Measurements from ENCODE around the gene EGR4. TPM values are rescaled to one million over a fixed set of nuclear protein-coding genes. Genes with fewer than 3 reads are reported as not detected.

The EGR4 gene
- total and polyA plus RNA-seq, 4 donors = 0.02 TPM; not detected in 3

DNA sequence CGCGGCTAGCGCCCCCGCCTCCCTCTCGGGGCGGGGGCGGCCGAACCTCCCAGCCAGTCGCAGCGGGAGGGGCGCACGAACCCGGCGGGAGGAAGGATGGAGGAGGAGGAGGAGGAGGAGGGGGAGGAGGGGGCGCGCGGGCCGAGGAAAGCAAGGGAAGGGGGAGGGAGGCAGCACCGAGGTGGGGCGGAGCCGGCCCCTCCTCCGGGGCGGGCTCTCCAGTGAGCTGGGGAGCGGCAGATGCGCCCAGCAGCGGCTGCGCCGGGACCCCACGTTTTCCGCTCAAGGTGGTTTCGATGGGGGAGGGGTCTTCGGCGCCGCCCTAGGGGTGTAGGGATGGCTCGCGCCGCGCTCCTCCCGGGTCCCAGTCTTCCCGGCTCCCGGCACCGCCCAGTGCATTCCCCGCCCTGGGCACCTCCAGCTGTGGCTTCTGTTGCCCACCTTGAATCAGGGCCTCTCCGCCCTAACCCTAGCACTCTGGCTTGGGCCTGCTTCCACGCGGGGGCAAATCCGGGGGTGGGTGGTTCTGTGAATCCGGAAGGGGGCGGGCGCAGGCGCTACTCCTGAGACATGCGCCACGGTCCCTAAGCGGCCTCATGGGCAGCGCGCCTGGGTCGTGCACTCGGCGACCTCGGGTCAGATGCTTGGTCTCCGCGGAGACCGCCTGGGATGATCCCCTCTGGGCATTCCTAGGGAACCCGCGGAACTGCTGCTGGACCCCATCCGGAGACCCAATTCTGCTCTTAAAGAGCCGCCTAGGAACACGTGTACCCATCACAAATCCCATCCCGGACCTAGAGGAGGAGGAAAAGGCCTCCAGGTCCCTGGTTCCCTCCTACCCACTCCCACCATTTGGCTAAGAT lies 8.8 kb downstream of the EGR4 start, which contains the start of gene FBXO41 (continued):
- TF ChIP-seq, protein P1, sequence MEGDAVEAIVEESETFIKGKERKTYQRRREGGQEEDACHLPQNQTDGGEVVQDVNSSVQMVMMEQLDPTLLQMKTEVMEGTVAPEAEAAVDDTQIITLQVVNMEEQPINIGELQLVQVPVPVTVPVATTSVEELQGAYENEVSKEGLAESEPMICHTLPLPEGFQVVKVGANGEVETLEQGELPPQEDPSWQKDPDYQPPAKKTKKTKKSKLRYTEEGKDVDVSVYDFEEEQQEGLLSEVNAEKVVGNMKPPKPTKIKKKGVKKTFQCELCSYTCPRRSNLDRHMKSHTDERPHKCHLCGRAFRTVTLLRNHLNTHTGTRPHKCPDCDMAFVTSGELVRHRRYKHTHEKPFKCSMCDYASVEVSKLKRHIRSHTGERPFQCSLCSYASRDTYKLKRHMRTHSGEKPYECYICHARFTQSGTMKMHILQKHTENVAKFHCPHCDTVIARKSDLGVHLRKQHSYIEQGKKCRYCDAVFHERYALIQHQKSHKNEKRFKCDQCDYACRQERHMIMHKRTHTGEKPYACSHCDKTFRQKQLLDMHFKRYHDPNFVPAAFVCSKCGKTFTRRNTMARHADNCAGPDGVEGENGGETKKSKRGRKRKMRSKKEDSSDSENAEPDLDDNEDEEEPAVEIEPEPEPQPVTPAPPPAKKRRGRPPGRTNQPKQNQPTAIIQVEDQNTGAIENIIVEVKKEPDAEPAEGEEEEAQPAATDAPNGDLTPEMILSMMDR (IDR thresholded peaks at IDR 0.05; ENCODE audit: low read depth, low read length, missing input control) = no peak

DNA sequence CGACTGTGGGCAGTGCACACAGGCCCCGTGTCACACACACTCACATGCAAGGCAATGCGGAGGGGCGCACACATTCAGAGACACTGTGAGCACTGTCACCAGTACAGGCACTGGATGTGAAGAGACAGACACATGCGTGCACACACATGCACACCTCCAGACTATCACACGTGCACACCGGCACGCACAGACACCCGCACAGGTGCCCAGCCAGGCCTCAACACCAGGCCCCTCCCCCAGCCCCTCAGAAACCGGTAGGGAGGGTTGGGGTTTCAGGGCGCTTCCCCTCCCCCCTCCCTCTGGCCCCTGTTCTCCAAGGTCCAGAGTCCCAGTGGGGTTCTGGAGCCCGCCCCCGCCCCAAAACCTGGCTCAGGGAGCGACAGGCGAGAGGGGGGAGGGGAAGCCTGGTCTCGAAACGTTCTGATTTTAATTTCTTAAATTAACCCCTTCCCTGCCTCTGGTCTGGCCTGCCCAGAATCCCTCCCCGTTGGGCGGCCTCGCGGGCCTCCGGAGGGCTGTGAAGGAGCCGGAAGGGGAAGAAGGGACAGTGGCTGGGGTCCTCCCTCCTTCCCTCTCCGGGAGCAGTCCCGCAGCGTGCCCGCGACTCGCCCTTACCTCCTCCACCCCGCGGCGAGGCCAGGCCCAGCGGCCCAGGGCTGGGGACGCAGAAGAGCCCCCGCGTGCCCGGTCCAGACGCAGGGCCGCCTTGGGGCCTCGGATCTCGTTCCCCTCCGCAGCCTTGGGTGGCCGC lies 9.6 kb downstream of the EGR4 start:
- WGBS = 11% methylated on average over 43 of the region's 43 CpGs
- Histone ChIP-seq H3K4me1 (ENCODE audit: control insufficient read depth in 4 of 4, insufficient read depth in 4 of 4, low read length in 3 of 4) (peaks cover 0 to 13% (median 5%) of the 10 kb centered on the region in 4 donors), H3K36me3 (ENCODE audit: control insufficient read depth in 4 of 4, insufficient read depth in 3 of 4, low read depth in 1 of 4, low read length in 3 of 4) (no peaks in the 10 kb centered on the region), H3K9ac (ENCODE audit: low read depth in 1 of 2, low read length in 2 of 2) (no peak overlapping the region), H3K9me3 (ENCODE audit: control insufficient read depth in 4 of 4, low read length in 3 of 4) (no peaks in the 10 kb centered on the region), H3K4me3 (ENCODE audit: low read depth in 1 of 3, low read length in 3 of 3) (peak overlapping the region in 2 of 3 donors; percentile 21 to 59), H3K27me3 (ENCODE audit: control insufficient read depth in 4 of 4, insufficient read depth in 4 of 4, low read length in 3 of 4) (peaks cover 0 to 11% (median 2%) of the 10 kb centered on the region in 4 donors), H3K27ac (ENCODE audit: low read depth in 1 of 2, low read length in 2 of 2) (no peak overlapping the region)
- TF ChIP-seq YY1 (IDR thresholded peaks at IDR 0.05) = no peak
- TF ChIP-seq JUND (IDR thresholded peaks at IDR 0.05) = no peak
- TF ChIP-seq GABPA (IDR thresholded peaks at IDR 0.05 in 1 of 2, conservative IDR thresholded peaks at IDR 0.05 in 1 of 2) = no peak
- TF ChIP-seq FOXA1 (IDR thresholded peaks at IDR 0.05) = no peak
- no peak for TF ChIP-seq HNF4G (IDR thresholded peaks at IDR 0.05)
- TF ChIP-seq, protein P2, sequence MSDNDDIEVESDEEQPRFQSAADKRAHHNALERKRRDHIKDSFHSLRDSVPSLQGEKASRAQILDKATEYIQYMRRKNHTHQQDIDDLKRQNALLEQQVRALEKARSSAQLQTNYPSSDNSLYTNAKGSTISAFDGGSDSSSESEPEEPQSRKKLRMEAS (IDR thresholded peaks at IDR 0.05) = no peak
- no peak for TF ChIP-seq FOXA2 (IDR thresholded peaks at IDR 0.05)
- no peak for TF ChIP-seq TAF1 (conservative IDR thresholded peaks at IDR 0.05)
- TF ChIP-seq HNF4A (conservative IDR thresholded peaks at IDR 0.05) = no peak
- TF ChIP-seq, protein P3, sequence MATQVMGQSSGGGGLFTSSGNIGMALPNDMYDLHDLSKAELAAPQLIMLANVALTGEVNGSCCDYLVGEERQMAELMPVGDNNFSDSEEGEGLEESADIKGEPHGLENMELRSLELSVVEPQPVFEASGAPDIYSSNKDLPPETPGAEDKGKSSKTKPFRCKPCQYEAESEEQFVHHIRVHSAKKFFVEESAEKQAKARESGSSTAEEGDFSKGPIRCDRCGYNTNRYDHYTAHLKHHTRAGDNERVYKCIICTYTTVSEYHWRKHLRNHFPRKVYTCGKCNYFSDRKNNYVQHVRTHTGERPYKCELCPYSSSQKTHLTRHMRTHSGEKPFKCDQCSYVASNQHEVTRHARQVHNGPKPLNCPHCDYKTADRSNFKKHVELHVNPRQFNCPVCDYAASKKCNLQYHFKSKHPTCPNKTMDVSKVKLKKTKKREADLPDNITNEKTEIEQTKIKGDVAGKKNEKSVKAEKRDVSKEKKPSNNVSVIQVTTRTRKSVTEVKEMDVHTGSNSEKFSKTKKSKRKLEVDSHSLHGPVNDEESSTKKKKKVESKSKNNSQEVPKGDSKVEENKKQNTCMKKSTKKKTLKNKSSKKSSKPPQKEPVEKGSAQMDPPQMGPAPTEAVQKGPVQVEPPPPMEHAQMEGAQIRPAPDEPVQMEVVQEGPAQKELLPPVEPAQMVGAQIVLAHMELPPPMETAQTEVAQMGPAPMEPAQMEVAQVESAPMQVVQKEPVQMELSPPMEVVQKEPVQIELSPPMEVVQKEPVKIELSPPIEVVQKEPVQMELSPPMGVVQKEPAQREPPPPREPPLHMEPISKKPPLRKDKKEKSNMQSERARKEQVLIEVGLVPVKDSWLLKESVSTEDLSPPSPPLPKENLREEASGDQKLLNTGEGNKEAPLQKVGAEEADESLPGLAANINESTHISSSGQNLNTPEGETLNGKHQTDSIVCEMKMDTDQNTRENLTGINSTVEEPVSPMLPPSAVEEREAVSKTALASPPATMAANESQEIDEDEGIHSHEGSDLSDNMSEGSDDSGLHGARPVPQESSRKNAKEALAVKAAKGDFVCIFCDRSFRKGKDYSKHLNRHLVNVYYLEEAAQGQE (IDR thresholded peaks at IDR 0.05) = no peak
- TF ChIP-seq, protein P4, sequence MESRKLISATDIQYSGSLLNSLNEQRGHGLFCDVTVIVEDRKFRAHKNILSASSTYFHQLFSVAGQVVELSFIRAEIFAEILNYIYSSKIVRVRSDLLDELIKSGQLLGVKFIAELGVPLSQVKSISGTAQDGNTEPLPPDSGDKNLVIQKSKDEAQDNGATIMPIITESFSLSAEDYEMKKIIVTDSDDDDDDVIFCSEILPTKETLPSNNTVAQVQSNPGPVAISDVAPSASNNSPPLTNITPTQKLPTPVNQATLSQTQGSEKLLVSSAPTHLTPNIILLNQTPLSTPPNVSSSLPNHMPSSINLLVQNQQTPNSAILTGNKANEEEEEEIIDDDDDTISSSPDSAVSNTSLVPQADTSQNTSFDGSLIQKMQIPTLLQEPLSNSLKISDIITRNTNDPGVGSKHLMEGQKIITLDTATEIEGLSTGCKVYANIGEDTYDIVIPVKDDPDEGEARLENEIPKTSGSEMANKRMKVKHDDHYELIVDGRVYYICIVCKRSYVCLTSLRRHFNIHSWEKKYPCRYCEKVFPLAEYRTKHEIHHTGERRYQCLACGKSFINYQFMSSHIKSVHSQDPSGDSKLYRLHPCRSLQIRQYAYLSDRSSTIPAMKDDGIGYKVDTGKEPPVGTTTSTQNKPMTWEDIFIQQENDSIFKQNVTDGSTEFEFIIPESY (IDR thresholded peaks at IDR 0.05) = no peak
- no peak for TF ChIP-seq NR2F2 (IDR thresholded peaks at IDR 0.05)
- TF ChIP-seq RAD21 (IDR thresholded peaks at IDR 0.05) = no peak
- no peak for DNase-seq (ENCODE audit: low spot score)

Data from liver (tissue), 9 donors.